ENCODE results near the gene HES4. TPM values are rescaled to one million over a fixed set of nuclear protein-coding genes. Genes with fewer than 3 reads are reported as not detected.
A peak's percentile ranks its signal among the peaks of the same experiment; 100 is the strongest.

The HES4 gene
- total and polyA plus RNA-seq, 2 of the 13 experiments (the other 11 are each of a cell fraction or from before 2014, with no cell fraction given), result 8.8 to 10.6 TPM

DNA sequence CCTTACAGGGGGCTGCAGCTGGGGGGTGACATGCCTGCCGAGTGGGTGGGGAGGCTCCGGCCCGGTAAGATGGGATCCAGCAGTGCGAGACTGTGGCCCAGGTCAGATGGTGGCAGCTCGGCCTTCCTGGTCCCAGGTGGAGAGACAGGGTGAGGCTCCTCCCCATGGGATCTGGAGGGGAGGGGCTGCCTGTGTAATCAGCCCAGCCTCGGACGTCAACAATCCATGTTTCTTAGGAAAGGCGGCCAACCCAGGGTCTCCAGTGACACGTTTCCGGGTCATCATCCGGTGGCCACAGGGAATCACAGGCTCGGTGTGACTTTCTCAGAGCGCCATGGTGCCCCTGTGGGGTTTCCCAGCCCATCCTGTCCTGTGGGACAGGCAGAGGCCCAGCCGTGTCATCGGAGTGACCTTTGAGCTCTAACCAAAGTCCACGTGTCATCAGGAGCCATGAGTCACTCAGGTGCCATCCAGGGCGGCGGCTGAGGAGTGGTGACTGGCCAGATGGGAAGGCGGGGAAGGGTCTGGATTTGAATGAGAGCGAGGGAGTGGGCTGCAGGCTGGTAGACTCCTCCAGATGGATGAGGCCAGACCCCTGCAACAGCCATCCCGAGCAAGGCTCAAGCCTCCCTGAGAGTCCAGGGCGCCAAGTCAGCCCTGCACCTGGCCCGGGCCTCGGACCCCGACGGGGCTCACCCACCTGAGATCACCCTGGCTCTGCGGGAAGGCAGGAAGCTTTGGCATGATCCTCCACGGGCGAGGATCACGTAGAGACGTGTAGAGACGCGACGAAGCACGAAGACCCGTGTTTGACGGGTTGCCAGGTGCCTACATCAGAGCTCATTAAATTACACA, 6.6 kb upstream of the HES4 start (continued):
- TF ChIP-seq, protein P1, sequence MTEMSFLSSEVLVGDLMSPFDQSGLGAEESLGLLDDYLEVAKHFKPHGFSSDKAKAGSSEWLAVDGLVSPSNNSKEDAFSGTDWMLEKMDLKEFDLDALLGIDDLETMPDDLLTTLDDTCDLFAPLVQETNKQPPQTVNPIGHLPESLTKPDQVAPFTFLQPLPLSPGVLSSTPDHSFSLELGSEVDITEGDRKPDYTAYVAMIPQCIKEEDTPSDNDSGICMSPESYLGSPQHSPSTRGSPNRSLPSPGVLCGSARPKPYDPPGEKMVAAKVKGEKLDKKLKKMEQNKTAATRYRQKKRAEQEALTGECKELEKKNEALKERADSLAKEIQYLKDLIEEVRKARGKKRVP (CRISPR knock-in tag; IDR thresholded peaks at IDR 0.05), result peak in 1 of 2 experiments; percentile 87; a peak in 2 of 4 replicates
- peak; percentile 74 for TF ChIP-seq BHLHE40 (IDR thresholded peaks at IDR 0.05; ENCODE audit: low read length)
- TF ChIP-seq, protein P2, sequence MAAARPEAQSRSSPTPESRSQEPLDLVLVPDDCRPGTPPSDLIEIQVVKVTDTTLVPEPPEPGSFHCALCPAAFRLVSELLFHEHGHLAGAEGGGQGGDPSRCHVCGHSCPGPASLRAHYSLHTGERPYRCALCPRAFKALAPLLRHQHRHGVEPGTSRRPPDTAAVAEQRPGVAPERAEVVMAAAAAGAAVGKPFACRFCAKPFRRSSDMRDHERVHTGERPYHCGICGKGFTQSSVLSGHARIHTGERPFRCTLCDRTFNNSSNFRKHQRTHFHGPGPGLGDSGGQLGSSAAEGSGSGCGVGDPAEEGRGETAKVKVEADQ (CRISPR knock-in tag; IDR thresholded peaks at IDR 0.05; ENCODE audit: borderline replicate concordance), result 0 out of 2 replicates have a peak, but pooled peaks have one; percentile 51
- TF ChIP-seq ATM (IDR thresholded peaks at IDR 0.05; ENCODE audit: borderline replicate concordance), result no peak
- peak; percentile 74 for TF ChIP-seq PHF5A (CRISPR knock-in tag; IDR thresholded peaks at IDR 0.05; ENCODE audit: low read depth, unreplicated experiment)
- TF ChIP-seq, protein P3, sequence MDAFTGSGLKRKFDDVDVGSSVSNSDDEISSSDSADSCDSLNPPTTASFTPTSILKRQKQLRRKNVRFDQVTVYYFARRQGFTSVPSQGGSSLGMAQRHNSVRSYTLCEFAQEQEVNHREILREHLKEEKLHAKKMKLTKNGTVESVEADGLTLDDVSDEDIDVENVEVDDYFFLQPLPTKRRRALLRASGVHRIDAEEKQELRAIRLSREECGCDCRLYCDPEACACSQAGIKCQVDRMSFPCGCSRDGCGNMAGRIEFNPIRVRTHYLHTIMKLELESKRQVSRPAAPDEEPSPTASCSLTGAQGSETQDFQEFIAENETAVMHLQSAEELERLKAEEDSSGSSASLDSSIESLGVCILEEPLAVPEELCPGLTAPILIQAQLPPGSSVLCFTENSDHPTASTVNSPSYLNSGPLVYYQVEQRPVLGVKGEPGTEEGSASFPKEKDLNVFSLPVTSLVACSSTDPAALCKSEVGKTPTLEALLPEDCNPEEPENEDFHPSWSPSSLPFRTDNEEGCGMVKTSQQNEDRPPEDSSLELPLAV (CRISPR knock-in tag; conservative IDR thresholded peaks at IDR 0.05; ENCODE audit: low read depth), result no peak
- TF ChIP-seq PHF8 (CRISPR knock-in tag; IDR thresholded peaks at IDR 0.05), result peak; percentile 60; the same call in 1 of the 2 replicates
- no peak for TF ChIP-seq REXO4 (CRISPR knock-in tag; IDR thresholded peaks at IDR 0.05; ENCODE audit: borderline replicate concordance)
- TF ChIP-seq ZNF446 (CRISPR knock-in tag; IDR thresholded peaks at IDR 0.05), result no peak
- TF ChIP-seq CENPX (CRISPR knock-in tag; IDR thresholded peaks at IDR 0.05), result no peak
- TF ChIP-seq, protein P4, sequence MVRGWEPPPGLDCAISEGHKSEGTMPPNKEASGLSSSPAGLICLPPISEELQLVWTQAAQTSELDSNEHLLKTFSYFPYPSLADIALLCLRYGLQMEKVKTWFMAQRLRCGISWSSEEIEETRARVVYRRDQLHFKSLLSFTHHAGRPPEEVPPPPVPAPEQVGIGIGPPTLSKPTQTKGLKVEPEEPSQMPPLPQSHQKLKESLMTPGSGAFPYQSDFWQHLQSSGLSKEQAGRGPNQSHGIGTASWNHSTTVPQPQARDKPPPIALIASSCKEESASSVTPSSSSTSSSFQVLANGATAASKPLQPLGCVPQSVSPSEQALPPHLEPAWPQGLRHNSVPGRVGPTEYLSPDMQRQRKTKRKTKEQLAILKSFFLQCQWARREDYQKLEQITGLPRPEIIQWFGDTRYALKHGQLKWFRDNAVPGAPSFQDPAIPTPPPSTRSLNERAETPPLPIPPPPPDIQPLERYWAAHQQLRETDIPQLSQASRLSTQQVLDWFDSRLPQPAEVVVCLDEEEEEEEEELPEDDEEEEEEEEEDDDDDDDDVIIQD (CRISPR knock-in tag; IDR thresholded peaks at IDR 0.05; ENCODE audit: low read depth), result peak; percentile 54
- TF ChIP-seq, protein P5, sequence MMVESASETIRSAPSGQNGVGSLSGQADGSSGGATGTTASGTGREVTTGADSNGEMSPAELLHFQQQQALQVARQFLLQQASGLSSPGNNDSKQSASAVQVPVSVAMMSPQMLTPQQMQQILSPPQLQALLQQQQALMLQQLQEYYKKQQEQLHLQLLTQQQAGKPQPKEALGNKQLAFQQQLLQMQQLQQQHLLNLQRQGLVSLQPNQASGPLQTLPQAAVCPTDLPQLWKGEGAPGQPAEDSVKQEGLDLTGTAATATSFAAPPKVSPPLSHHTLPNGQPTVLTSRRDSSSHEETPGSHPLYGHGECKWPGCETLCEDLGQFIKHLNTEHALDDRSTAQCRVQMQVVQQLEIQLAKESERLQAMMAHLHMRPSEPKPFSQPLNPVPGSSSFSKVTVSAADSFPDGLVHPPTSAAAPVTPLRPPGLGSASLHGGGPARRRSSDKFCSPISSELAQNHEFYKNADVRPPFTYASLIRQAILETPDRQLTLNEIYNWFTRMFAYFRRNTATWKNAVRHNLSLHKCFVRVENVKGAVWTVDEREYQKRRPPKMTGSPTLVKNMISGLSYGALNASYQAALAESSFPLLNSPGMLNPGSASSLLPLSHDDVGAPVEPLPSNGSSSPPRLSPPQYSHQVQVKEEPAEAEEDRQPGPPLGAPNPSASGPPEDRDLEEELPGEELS (CRISPR knock-in tag; IDR thresholded peaks at IDR 0.05), result peak; percentile 74
- no peak for TF ChIP-seq ZNF841 (CRISPR knock-in tag; IDR thresholded peaks at IDR 0.05; ENCODE audit: borderline replicate concordance)
- TF ChIP-seq, protein P6, sequence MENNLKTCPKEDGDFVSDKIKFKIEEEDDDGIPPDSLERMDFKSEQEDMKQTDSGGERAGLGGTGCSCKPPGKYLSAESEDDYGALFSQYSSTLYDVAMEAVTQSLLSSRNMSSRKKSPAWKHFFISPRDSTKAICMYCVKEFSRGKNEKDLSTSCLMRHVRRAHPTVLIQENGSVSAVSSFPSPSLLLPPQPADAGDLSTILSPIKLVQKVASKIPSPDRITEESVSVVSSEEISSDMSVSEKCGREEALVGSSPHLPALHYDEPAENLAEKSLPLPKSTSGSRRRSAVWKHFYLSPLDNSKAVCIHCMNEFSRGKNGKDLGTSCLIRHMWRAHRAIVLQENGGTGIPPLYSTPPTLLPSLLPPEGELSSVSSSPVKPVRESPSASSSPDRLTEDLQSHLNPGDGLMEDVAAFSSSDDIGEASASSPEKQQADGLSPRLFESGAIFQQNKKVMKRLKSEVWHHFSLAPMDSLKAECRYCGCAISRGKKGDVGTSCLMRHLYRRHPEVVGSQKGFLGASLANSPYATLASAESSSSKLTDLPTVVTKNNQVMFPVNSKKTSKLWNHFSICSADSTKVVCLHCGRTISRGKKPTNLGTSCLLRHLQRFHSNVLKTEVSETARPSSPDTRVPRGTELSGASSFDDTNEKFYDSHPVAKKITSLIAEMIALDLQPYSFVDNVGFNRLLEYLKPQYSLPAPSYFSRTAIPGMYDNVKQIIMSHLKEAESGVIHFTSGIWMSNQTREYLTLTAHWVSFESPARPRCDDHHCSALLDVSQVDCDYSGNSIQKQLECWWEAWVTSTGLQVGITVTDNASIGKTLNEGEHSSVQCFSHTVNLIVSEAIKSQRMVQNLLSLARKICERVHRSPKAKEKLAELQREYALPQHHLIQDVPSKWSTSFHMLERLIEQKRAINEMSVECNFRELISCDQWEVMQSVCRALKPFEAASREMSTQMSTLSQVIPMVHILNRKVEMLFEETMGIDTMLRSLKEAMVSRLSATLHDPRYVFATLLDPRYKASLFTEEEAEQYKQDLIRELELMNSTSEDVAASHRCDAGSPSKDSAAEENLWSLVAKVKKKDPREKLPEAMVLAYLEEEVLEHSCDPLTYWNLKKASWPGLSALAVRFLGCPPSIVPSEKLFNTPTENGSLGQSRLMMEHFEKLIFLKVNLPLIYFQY (CRISPR knock-in tag; IDR thresholded peaks at IDR 0.05; ENCODE audit: borderline replicate concordance), result peak; percentile 68
- TF ChIP-seq, protein P7, sequence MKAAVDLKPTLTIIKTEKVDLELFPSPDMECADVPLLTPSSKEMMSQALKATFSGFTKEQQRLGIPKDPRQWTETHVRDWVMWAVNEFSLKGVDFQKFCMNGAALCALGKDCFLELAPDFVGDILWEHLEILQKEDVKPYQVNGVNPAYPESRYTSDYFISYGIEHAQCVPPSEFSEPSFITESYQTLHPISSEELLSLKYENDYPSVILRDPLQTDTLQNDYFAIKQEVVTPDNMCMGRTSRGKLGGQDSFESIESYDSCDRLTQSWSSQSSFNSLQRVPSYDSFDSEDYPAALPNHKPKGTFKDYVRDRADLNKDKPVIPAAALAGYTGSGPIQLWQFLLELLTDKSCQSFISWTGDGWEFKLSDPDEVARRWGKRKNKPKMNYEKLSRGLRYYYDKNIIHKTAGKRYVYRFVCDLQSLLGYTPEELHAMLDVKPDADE (CRISPR knock-in tag; IDR thresholded peaks at IDR 0.05), result peak; percentile 94; the same call in 1 of the 2 replicates

Measured in HepG2 (cell line).